GM19238 (cell line): ENCODE data around the gene RAI1.
A peak's percentile ranks its signal among the peaks of the same experiment; 100 is the strongest.

Source experiments
- DNase-seq: peaks from one replicate; pipeline ENCODE4 v3.0.0; 2011; ENCODE audit warnings: low spot score; ENCODE audit not compliant: insufficient read length

The RAI1 gene

DNA sequence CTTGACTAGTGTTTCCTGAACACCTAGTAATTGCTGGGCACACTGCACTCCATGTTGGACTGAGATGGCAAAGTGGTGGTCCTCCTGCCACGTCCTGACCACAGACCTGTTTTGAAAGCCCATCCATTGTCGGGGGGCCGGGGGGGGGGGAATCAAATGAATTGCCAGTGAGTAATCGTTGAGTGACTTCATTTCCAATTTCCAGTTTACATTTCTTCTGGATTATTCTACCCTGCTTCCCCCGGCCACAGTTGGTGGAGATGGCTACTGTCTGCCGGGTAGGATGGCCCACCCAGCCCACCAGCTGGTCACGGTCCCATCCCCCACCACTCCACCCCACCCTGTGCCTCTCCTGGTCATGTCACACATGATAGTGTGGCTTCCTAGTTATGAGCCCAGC is 18.2 kb downstream of the RAI1 start:
- DNase-seq, result no peak

DNA sequence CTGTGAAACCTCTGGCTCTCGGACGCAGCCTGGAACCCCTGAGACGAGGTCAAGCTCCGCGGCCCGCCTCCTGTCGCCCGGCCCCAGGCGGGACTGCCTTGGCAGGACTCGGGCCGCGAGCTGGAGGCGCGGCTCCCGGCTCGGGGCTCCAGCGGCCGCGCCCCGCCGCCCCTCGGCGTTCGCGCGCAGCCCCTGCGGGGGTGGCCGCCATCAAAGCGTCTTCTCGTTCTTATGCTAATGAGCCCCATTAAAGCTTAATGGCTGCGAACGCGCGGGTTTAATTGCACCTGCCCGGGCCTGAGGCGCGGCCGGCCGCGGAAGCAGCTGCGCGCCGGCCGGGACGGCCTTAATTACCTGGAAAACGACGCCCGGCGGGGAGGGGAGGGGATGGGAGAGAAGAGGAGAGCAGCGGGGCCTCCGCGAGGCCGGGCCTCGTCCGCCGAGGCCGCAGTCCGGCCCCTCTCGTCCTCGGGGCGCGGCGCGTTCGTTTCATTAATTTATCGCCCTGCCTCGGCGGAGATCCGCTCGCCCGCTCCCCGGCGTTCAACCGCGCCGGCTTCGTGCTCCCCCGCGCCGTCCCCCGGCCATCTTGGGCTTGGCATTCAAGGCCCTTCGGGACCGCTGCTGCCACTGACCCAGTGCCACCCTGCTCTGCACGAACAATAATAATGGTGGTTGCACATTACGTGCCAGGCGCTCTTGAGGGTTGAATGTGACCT is 19.2 kb downstream of the RAI1 start:
- DNase-seq, result no peak

DNA sequence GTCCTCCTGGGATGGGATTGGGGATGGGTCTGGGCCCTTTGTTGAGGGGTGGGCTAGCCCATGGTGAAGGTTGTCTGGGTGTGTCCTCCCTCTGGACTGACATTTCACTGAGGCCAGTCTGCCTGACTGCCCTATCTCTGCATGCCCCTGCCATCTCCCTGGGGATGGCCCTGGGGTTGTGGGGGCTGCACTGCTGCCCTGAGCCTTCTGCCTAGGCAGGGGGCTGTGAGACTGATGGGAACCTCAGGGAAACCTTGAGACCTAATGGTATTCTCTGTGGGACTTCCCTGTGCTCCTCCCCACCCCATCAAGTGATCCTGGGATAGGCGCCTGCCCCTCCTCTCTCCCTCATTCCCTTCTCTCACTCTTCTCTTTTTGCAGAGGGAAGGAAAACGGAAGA is 19.9 kb downstream of the RAI1 start:
- DNase-seq, result no peak

DNA sequence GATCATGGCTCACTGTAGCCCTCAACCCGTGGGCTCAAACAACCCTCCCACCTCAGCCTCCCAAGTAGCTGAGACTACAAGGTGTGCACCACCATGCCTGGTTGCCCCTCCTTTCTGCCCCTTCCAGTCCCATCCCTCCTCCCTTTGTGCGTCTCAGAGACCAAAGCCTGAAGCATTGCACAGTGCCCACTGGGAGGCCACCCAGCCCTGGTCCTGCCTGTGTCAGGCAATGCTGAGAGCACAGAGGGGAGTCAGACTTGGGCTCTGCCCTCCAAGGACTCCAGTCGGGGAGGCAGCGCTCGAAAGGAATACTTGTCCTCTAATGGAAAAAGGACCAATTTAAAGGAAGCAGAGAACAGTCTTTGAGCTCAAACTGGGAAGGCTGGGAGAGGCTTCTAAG is 20.4 kb downstream of the RAI1 start:
- DNase-seq, result no peak

DNA sequence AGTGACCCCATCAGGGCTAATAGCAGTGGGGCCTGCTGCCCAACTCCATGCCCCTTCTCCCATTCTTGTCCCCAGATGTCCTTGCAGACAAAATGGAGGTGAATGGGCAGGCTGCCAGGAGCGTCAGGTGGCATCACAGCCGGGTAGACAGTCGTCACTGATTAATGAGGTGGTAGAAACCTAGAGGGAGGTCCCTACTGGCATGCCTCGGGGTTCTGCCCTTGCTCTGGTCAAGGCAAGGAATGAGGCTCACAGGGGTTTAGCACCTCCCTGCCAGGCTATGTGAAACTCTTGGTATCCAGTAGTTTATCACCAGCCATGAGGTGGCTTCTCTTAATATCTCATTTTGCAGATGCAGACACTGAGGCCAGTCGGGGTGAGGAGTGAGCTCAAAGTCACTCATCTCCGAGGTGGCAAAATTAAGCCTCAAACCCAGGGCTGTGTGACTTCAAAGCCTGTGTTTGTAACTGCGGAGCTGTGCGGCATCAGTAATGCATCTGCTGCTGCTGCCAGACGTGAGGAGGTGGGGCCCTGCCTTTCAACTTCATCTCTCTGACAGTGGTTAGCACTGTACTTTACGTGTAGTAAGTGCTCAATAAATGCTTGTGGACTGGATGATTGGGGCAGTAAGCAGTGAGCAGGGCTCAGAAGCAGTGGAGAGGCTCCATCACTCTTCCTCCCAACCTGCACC is 21.3 kb downstream of the RAI1 start:
- DNase-seq, result no peak

DNA sequence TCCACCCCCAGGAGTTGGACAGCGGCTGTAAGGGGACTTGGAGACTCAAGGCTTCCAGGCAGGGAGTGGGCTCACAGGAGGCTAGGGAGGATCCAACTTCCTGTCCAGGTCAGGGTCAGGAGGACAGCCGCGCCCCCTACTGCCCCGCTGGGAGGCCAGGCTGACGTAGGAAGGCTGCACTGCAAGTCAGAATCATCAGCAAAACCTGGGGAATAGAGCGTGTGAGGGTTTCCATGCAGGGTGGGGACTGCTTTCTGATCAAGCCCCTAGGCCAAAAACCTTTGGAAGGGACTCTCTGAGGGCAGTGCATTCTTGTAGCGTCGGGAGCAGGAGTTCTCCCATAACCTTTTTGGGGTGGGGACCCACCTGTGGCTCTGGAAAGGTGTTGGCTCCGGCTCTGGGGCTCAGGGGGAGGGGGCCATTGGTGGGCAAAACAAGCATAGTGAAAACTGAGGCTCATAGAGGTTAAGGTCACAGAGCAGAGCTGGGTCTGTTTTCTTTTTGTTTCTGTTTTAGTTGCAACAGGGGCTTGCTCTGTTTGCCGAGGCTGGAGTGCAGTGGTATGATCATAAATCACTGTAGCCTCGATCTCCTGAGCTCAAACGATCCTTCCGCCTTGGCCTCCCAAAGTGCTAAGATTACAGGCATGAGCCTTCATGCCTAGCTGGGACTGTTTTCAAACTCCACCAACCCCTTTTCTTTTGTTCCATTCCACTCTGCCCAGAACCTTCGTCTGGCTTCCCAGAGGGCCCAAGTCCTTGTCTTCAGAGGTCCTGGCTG is 22.1 kb downstream of the RAI1 start:
- no peak for DNase-seq

DNA sequence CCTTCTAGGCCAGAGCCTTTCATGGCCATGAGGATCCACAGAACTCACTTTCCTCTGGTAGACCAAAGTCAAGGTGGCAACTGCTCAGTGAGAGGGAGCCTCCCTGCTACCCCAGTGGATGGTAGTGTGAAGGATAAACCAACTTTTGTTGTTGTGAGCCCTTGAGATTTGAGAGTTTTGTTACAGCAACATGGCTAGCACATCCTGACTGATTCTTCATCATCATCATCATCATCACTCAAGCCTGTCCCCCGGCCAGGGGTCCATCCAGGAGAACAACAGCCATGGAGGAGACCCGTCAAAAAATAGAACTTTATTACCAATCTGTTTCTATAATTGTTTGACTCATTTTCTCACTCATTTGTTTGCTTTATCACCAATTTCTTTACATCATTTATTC is 23.7 kb downstream of the RAI1 start:
- no peak for DNase-seq

DNA sequence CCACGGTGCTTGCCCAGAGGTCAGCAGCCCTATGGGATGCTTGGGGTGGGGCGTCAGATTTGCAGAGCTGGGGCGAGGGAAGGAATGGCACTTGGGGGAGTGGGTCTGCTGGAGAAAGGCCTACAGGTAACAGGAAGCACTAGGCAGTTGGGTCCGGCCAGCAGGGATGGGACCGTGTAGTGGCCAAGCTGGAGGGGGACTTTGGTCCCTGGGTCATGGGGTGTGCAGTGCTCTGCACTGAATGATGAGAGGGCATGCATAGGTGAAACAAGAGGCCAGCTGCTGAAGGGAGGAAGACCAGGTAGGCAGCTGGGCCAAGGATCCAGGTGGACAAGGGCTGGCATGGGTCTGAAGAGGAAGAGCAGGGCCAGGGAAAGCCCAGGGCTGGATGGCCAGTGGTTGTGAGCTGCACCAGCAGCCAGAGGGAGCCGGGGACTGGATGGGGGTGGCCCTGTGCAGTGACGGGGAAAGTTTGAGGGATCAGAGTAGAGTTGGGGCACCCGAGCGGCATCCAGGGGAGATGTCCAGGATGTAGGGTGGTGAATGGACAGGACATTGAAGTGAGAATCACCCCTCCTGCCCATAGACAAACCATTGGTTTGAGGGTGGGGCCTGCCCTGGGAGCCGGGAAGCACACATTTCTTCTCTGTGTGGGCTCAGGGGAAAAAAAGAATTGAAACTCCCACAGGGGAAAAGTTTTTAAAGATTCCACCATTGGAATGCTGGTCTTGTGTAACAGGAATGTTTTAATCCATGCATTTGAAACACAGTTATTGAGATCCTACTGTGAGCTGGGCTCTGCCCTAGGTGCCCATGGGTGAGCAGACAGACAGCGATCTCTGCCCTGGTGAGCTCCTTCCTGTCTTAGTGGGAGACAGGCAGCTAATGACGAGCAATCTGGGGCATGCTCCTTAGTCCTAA is 25.1 kb downstream of the RAI1 start:
- DNase-seq, result no peak

DNA sequence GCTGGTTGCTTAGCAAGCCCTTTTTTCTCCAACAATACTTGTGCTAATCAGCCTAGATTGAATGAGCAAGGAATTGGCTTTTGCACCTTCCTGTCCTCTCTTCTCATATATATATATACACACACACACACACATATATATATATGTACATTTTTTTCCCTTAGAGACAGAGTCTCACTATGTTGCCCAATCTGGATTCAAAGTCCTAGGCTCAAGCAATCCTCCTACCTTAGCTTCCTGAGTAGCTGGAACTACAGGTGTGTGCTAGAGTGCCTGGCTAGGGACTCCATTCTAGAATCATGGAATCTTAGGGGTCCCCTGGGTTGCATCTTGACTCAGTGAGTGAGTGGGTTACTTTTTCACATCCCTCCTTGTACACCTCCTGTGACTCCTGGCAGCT is 27.0 kb downstream of the RAI1 start:
- no peak for DNase-seq

DNA sequence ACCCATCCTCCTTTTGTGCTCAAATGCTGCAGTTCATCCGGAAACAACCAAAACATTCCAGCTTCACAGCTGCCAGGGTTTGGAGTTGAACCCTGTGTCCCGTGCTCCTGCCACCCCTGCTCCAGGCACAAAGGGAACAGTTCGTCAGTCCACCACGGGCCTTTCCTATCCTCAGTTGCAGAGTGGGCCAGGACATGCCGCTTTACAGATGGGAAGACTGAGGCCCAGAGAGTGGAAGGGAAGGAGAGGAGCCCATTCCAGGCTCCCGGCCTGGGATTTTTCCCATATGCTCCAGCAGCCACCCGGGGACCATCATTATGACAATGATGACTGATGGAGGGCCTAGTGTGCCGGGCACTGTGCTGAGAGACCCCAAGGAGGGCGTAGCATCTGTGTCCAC is 27.6 kb downstream of the RAI1 start:
- DNase-seq, result no peak

DNA sequence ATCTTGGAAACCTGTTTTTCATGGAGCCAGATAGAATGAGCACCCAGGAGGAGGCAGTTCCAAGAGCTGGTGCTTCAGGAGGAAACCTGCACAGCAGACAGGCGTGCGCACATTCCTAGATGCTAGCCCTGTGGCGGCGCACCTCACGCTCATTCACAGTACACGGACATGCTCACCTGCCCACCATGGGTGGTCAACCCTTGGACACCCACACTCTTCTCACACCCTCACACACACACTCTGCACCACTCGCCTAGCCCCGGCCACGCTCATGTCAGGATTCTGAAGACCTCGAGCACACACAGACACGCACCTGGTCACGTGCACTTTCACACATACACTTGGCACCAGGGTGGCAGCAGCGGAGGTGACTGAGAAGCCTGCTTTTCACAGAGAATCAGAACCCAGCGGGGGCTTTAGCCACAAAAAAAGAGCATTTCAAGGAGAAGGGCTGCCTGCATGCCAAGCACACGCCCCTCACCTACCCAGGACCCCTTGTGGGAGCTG is 28.6 kb downstream of the RAI1 start:
- DNase-seq, result no peak

DNA sequence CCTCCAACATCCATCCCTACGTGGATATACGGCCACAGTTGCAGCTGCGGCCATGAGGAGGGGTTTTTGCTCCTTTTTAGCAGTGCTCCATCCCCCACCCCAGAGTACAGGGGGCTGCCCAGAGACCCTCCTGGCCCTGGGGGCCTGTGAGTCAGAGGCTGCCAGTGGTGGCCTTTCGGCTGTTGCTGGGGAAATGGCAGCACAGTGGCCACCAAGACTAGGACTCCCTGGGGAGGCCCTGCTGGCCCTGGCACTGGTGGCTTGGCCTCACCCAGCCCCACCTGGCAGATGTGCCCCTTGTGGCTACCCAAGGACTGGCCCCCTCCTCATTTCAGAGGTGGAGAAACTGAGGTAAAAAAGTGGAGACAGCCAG is 29.1 kb downstream of the RAI1 start:
- DNase-seq, result no peak

DNA sequence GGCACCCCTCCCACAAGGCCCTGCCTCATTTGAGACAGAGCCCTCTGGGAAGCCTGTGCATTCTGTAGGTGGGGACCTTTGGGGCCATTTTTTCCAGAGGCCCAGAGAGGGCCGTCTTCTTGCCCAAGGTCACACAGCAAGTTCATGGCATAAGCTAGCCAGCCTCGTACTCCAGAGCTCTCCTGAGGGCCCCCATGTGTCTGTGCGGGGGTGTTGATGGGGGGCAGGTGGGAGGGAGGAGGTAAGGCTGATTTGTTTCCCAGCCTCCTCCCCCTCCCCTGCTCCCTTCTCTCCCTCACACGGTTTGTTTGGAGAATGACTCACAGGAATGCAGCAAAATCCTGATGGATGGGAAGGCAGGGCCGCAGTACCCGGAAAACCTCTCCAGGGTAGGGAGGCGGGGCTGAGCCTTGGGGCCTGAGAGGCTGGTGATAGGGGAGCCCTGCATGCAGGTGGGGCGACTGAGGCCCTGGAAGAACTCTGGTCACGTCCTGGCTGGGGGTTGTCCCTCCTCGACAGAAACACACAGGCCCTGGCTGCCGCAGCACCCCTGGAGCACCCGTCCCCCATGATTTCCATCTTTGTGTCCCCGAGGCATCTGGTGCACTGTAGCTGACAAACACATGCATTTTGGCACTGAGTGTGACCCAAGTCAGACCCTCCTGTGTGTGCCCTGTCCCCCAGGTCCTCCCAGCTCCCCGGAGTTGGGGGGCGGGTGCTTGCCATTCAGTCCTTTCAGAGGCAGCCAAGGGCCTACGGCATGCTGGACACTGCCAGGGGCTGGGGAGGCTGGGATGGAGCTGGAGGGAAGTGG is 29.7 kb downstream of the RAI1 start:
- no peak for DNase-seq

DNA sequence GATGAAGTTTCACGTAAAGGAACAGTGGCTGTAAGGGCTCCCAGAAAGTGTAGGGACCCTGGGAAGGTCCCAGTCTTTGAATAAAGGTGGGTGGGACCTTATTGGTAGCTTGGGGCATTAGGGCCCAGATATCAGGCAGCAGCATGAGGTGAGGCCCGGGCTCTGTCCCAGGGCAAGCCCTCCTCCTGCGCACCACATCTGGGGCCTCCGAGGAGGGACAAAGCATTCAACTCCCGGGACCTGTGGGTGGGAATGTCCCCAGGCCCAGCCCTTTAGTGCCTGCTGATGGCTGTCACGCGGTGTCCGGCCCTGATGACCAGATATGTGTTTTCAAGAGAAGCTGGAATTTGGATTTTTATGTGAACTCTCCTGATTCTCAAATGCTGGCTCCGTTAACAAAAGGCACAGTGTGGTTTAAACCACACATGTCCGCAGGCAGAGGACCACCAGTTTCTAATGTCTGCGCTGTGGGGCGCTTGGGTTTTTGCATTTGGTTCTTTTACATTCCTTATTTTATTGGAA is 30.4 kb downstream of the RAI1 start:
- DNase-seq, result no peak

DNA sequence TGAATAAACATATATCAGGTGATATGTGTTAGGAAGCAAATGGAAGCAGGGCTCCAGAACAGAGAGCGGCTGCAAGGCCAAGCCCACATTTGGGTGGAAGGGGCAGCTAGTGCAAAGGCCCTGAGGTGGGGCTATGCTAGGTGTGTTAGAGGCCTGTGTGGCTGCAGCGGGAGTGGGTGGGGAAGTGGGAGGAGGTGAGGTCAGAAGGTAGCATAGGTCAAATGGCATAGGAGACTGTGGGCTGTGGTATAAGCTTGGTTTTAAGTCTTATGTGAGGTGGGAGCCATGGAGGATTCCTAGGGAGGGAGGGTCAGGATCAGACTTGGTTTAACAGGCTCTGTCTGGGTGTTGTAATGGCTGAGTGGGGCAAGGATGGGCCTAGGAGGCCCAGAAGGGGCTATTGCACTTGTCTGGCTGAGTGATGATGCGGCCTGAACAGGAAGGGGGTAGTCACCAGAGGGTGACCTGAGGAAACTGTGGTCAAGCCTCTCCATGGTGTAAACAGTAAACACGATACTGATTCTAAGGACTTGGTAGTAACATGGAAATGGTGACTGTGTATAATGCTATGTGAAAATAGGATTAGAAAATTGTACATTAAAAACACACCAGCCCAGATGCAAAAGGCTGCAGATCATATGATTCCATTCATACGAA is 31.1 kb downstream of the RAI1 start:
- peak; percentile 71 for DNase-seq

DNA sequence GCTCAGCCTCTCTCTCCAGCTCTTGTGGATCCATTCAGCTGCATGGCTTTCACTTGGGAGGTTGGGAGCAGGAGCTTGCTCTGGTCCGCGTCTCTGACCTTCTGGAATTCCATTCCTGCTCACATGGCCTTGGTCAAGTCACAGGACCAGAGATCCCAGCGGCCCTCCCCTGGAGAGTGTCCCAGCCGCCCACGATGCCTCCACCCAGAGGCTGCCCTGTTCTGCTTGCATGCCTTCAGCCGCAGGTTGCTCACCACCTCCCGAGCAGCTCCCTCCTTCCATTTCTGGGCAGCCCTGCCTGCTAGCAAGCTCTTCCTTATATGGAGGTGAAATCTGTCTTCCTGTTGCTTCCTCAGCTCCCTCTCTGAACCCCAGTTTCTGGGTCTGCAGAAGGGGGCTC is 32.6 kb downstream of the RAI1 start:
- no peak for DNase-seq

DNA sequence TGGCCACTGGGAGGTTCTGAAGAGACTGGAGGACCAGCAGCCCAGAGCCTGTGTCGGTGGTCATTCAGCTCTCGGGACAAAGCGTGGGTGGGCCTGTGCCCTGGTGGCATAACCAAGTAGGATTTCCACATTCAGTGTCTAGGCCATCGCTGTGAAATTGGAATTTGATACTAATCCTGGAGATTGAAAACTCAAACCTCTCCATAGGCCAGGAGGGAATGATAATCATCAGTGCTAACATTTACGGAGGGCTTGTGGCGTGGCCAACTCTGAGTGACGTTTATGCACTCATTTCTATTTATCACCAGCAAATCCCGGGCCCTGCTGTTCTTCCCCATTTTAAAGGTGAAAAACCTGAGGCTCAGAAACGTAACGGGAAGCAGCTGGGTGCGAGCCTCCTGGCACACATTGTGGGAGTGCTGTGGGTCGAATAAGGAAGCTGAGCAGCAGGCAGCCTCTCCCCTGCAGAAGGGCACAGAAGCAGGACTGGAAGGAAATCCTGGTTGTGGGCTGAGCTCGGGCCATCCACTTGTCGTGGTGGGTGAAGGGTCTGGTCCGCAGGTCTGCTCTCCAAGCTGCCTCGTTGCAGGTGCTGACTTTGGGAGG is 33.1 kb downstream of the RAI1 start:
- no peak for DNase-seq

DNA sequence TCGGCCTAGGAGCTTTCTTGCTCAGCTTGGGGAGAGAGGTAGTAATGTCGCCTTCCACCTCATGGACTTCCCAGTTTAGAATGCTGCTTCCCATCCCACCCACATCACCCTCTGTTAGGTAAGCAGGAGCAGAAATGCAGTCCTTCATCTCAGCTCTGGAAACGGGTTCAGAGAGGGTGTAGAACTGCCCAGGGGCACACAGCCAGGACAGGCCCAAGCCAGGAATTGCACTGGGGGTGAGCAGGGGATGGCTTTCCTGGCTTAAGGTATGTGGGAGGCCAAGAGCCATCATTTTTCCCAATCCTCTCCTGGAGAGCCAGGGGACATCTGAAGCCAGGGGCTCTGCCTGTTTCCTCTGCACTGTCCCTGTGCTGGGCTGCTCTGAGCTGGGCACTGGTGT is 33.6 kb downstream of the RAI1 start:
- DNase-seq, result no peak

DNA sequence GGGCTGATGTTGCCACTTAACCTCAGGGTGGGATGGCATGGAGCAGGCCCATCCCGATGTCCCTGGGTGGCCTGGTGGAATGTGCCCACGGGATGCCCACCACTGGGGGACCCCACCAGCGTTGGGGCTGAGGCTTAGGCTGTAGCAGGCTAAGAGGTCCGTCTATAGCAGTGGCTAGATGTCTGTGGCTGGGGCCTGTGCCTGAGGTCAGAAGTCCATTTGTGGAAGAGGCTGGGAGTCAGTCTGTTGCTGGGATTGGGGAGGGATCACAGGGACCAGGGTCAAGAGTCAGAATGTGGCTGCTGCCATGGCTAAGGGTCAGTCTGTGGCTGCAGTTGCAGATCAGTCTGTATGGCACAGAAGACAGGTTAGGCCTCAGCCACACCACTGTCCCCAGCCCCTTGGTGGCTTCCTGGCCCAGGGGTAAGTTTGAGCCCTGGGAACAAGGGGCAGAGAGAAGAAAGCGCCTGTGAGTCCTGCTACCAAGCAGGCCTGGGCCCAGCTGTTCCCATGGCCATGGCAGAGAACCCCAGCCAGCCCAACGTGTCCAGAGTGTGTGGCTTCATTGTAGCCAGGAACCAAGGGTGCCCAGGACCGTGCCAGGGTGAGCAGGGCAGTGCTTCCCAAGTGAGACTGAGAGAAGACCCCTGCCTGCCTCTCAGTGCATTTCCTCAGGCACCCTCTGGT is 35.7 kb downstream of the RAI1 start:
- no peak for DNase-seq
